ENCODE data around the gene SLC12A1. TPM values are rescaled to one million over a fixed set of nuclear protein-coding genes. Genes with fewer than 3 reads are reported as not detected.

SLC12A1 gene
- polyA plus RNA-seq, 2 of the 4 experiments (the other 2 are of a cell fraction) = not detected

- Histone ChIP-seq H3K4me2 (no peak overlapping the region), H3K4me3 (no peak overlapping the region), H3K27ac (no peak overlapping the region), H3K9me3 (no peaks in the 10 kb centered on the region), H3K4me1 (no peaks in the 10 kb centered on the region)
- no peak for DNase-seq (ENCODE audit: low read depth in 1 of 2, low spot score in 1 of 2)
- ATAC-seq = no peak
- ChIA-PET POLR2A (no interaction called here), CTCF (no interaction called here)
- FAIRE-seq = no peak
- WGBS (ENCODE audit: missing lambda C conversion rate) = 0% methylated on average over 1 of the region's 1 CpG
- TF ChIP-seq EP300 (IDR thresholded peaks at IDR 0.05) (no peak), GATA3 (IDR thresholded peaks at IDR 0.05; ENCODE audit: borderline replicate concordance) (no peak), ELK1 (IDR thresholded peaks at IDR 0.05; ENCODE audit: low read depth, low read length) (no peak), CHD4 (IDR thresholded peaks at IDR 0.05; ENCODE audit: borderline replicate concordance) (no peak), JUN (IDR thresholded peaks at IDR 0.05) (no peak), FOSB (CRISPR knock-in tag; IDR thresholded peaks at IDR 0.05) (no peak), ZC3H11A (IDR thresholded peaks at IDR 0.05) (no peak), PHF8 (IDR thresholded peaks at IDR 0.05; ENCODE audit: borderline replicate concordance, low read depth) (no peak), NFE2L2 (conservative IDR thresholded peaks at IDR 0.05; ENCODE audit: low read length) (no peak), ATOH8 (CRISPR knock-in tag; IDR thresholded peaks at IDR 0.05; ENCODE audit: low read depth) (no peak), CBX2 (IDR thresholded peaks at IDR 0.05; ENCODE audit: borderline replicate concordance, low read depth) (no peak), EHMT2 (IDR thresholded peaks at IDR 0.05; ENCODE audit: low read depth) (no peak), TFCP2L1 (CRISPR knock-in tag; IDR thresholded peaks at IDR 0.05) (no peak)
These were observed 16.5 kb downstream of the SLC12A1 start for GRCh38 chr15:48222627-48223026.

GRCh38 chr15:48225771-48226170, 19.7 kb downstream of the SLC12A1 start:
- no peaks in the 10 kb centered on the region for H3K4me1 ChIP-seq
- no peaks in the 10 kb centered on the region for H3K9me3 ChIP-seq
- FAIRE-seq = no peak
- DNase-seq (ENCODE audit: low read depth in 1 of 2, low spot score in 1 of 2) = no peak
- no peak overlapping the region for H3K4me3 ChIP-seq
- WGBS (ENCODE audit: missing lambda C conversion rate) = 15% methylated on average over 3 of the region's 3 CpGs
- H3K4me2 ChIP-seq = no peak overlapping the region
- POLR2A ChIA-PET = no interaction called here
- no peak for ATAC-seq
- no peak overlapping the region for H3K27ac ChIP-seq
- no peak for TF ChIP-seq CBX2 (IDR thresholded peaks at IDR 0.05; ENCODE audit: borderline replicate concordance, low read depth)
- TF ChIP-seq ZC3H11A (IDR thresholded peaks at IDR 0.05) = no peak
- no peak for TF ChIP-seq ZNF302 (CRISPR knock-in tag; IDR thresholded peaks at IDR 0.05)
- no peak for TF ChIP-seq ELK1 (IDR thresholded peaks at IDR 0.05; ENCODE audit: low read depth, low read length)
- no peak for TF ChIP-seq HOXB13 (CRISPR knock-in tag; IDR thresholded peaks at IDR 0.05; ENCODE audit: low read depth)
- TF ChIP-seq CHD2 (IDR thresholded peaks at IDR 0.05; ENCODE audit: low read length, partially characterized antibody) = no peak
- no peak for TF ChIP-seq PHF8 (IDR thresholded peaks at IDR 0.05; ENCODE audit: borderline replicate concordance, low read depth)
- no peak for TF ChIP-seq EP300 (IDR thresholded peaks at IDR 0.05)
- no peak for TF ChIP-seq JUNB (IDR thresholded peaks at IDR 0.05)
- CTCF ChIA-PET = no interaction called here

GRCh38 chr15:48230498-48230897, 24.4 kb downstream of the SLC12A1 start:
- 3% methylated on average over 5 of the region's 5 CpGs for WGBS (ENCODE audit: missing lambda C conversion rate)
- ChIA-PET CTCF (interaction anchor here (1.0 kb wide), 1 partner anchor 25 kb away, joined by 3 read pairs; no protein-coding TSS in a partner anchor), POLR2A (no interaction called here)
- Histone ChIP-seq H3K4me3 (no peak overlapping the region), H3K27ac (no peak overlapping the region), H3K4me1 (no peaks in the 10 kb centered on the region), H3K4me2 (no peak overlapping the region), H3K9me3 (no peaks in the 10 kb centered on the region)
- no peak for ATAC-seq
- FAIRE-seq = no peak
- DNase-seq (ENCODE audit: low read depth in 1 of 2, low spot score in 1 of 2) = no peak
- TF ChIP-seq KDM1A (IDR thresholded peaks at IDR 0.05; ENCODE audit: low read depth) = no peak
- TF ChIP-seq PHF8 (IDR thresholded peaks at IDR 0.05; ENCODE audit: borderline replicate concordance, low read depth) = no peak
- no peak for TF ChIP-seq KDM5A (IDR thresholded peaks at IDR 0.05)
- TF ChIP-seq HOXA7 (CRISPR knock-in tag; IDR thresholded peaks at IDR 0.05) = no peak
- TF ChIP-seq BCL3 (IDR thresholded peaks at IDR 0.05) = no peak
- no peak for TF ChIP-seq POLR2AphosphoS2 (conservative IDR thresholded peaks at IDR 0.05; ENCODE audit: low read length)
- TF ChIP-seq CBX8 (IDR thresholded peaks at IDR 0.05) = no peak
- no peak for TF ChIP-seq ESRRA (IDR thresholded peaks at IDR 0.05; ENCODE audit: borderline replicate concordance, low read length)
- TF ChIP-seq HMGXB4 (CRISPR knock-in tag; IDR thresholded peaks at IDR 0.05; ENCODE audit: borderline replicate concordance) = no peak
- no peak for TF ChIP-seq HDAC2 (IDR thresholded peaks at IDR 0.05)
- no peak for TF ChIP-seq USF2 (IDR thresholded peaks at IDR 0.05)
- TF ChIP-seq JUN (IDR thresholded peaks at IDR 0.05) = no peak
- TF ChIP-seq ZSCAN20 (CRISPR knock-in tag; IDR thresholded peaks at IDR 0.05) = no peak
- no peak for TF ChIP-seq RCOR1 (IDR thresholded peaks at IDR 0.05; ENCODE audit: low read depth, low read length)
- TF ChIP-seq CHD4 (IDR thresholded peaks at IDR 0.05; ENCODE audit: borderline replicate concordance) = no peak
- no peak for TF ChIP-seq JUNB (IDR thresholded peaks at IDR 0.05)
